Mucosa of stomach (tissue), 1 donor: ENCODE results near the gene EARS2.
"Not testable (repeated sequence)": the region's sequence is repeated elsewhere in the genome, so short reads cannot be mapped to it uniquely, and the experiment has no call there.

Experiments used
- H3K27me3 ChIP-seq: one replicate; pipeline ENCODE4 v1.7.0; 2013; ENCODE audit warnings: mild to moderate bottlenecking, low read length; ENCODE audit not compliant: control insufficient read depth, insufficient read depth
- H3K36me3 ChIP-seq: one replicate; pipeline ENCODE4 v1.7.0; 2013; ENCODE audit warnings: low read length; ENCODE audit not compliant: control insufficient read depth, insufficient read depth
- H3K4me1 ChIP-seq: one replicate; pipeline ENCODE4 v1.7.0; 2013; ENCODE audit warnings: mild to moderate bottlenecking, low read length; ENCODE audit not compliant: control insufficient read depth, insufficient read depth
- H3K4me3 ChIP-seq: one replicate; pipeline ENCODE4 v1.7.0; 2013; ENCODE audit warnings: low read length
- H3K9ac ChIP-seq: one replicate; pipeline ENCODE4 v1.7.0; 2013; ENCODE audit warnings: mild to moderate bottlenecking, low read length, moderate library complexity
- H3K9me3 ChIP-seq: one replicate; pipeline ENCODE4 v1.7.0; 2013; ENCODE audit warnings: mild to moderate bottlenecking, low read length, moderate library complexity; ENCODE audit not compliant: control insufficient read depth
- donor health status: Pancreatic carcinoma.

EARS2 gene

DNA sequence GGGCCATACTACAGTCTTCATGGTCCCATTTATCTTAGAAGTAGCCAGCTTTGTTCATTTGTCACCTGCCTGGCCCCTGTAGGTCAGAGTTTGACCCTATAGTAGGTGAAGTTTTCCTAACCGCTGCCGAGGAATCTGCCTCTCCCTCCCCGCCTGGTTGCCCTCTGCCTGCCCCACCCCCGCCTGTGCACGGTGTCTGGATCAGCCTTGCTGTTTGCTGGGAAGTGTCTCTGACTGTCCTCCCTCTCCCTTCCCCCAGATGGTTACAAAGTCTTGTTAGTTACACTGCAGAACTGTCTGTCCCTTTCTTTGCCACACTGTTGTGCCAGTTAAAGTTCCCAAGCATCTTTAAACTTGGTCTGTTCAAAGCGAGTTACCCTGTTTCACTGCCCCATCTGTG lies 6.0 kb upstream of the EARS2 start:
- no peaks in the 10 kb centered on the region for H3K9me3 ChIP-seq
- H3K9ac ChIP-seq: no peak overlapping the region
- peaks cover 14% of the 10 kb centered on the region for H3K36me3 ChIP-seq
- no peaks in the 10 kb centered on the region for H3K27me3 ChIP-seq
- peaks cover 5% of the 10 kb centered on the region for H3K4me1 ChIP-seq
- no peak overlapping the region for H3K4me3 ChIP-seq

DNA sequence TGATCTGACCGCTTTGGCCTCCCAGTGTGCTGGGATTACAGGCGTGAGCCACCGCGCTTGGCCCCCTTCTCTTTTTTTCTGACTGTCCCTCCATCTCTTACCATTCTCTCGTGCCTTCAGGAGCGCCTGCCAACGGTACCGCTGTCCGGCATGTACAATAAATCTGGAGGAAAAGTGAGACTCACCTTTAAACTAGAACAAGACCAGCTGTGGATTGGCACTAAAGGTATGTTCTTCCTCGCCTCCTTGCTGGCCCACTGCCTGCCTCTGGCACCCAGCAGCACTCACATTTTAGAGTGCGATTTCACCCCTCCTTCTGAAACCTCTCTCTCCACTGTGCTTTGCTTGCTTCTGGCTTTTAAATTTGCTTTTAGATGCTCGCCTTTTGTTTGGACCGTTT lies 5.4 kb upstream of the EARS2 start:
- peaks cover 5% of the 10 kb centered on the region for H3K4me1 ChIP-seq
- no peaks in the 10 kb centered on the region for H3K27me3 ChIP-seq
- H3K9me3 ChIP-seq: no peaks in the 10 kb centered on the region
- H3K4me3 ChIP-seq: no peak overlapping the region
- H3K36me3 ChIP-seq: peaks cover 14% of the 10 kb centered on the region
- H3K9ac ChIP-seq: no peak overlapping the region

DNA sequence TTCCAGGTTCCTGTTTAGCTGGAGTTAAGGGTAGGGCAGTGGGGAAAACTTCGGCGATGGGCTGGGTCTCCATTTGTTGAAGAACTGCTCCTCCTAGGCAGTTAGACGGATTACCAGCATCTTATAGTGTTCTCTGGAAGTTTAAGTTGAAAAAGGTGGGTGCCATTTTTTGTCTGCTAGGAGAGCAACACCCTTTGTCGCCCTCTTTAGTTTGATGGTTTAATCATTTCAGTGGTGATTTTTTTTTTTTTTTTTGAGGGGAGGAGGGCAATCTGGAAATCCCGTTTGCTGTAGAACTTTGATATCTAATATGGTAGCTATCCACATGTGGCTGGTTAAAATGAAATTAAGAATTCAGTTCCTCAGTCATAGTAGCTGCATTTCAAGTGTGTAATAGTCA lies 4.4 kb upstream of the EARS2 start:
- Histone ChIP-seq H3K9ac (no peak overlapping the region), H3K9me3 (no peaks in the 10 kb centered on the region), H3K36me3 (peaks cover 14% of the 10 kb centered on the region), H3K27me3 (no peaks in the 10 kb centered on the region), H3K4me1 (peaks cover 10% of the 10 kb centered on the region), H3K4me3 (no peak overlapping the region)

DNA sequence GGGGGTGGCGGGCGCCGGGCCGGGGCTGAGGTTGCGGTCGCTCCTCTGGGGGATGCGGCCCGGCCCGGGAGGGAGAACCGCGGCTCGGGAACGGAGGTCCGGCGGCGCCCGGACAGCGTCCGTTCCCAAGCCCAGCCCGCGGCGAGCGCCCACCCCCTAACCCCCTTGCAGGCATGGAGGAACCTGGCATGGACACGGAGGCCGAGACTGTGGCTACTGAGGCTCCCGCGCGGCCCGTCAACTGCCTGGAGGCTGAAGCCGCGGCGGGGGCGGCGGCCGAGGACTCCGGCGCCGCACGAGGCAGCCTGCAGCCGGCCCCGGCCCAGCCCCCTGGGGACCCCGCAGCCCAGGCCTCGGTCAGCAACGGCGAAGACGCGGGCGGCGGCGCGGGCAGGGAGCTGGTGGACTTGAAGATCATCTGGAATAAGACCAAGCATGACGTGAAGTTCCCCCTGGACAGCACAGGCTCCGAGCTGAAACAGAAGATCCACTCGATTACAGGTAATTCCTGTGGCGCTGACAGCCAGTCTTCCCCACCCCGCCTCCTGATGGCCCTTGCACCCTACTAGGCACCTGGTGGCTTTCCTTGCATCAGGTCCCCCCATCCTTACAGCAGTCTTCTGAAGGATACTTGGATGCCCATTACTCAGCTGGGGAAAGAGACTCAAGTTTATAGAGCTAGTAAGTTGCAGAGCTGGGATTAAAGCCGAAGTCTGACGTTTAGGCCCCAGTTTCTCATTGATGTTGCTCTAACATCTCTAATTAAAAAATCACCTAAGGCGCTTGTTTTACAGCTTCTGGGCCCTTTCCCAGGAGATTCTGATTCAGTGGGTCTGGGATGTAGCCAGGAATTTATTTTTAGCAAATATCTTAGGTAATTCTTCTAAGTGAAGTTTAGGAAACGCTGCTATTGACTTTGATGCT lies 891 bp upstream of the EARS2 start:
- Histone ChIP-seq H3K36me3 (peaks cover 7% of the 10 kb centered on the region), H3K27me3 (no peaks in the 10 kb centered on the region), H3K9ac (peak overlapping the region; percentile 71), H3K9me3 (no peaks in the 10 kb centered on the region), H3K4me3 (peak overlapping the region; percentile 48), H3K4me1 (peaks cover 13% of the 10 kb centered on the region)

DNA sequence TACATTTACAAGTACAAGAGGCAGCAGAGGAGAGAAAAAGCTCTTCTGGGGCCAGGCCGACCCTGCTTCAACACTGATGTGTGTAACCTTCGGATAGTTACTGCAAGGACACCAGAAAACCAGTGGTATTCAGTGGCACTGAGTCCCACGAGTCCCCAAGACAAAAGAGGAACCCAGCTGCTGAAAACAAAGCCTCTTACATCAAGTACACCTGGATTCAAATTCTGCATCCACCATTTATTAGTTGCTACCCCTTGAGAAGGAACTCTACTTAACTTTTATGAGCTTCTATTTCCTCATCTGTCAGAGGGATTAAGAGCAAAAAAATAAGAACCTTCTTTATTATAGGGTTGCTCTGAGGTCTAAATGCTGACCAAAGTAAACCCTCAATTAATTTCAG lies 2.6 kb downstream of the EARS2 start:
- Histone ChIP-seq H3K4me3 (no peak overlapping the region), H3K4me1 (peaks cover 13% of the 10 kb centered on the region), H3K36me3 (no peaks in the 10 kb centered on the region), H3K9ac (no peak overlapping the region), H3K27me3 (no peaks in the 10 kb centered on the region), H3K9me3 (no peaks in the 10 kb centered on the region)

DNA sequence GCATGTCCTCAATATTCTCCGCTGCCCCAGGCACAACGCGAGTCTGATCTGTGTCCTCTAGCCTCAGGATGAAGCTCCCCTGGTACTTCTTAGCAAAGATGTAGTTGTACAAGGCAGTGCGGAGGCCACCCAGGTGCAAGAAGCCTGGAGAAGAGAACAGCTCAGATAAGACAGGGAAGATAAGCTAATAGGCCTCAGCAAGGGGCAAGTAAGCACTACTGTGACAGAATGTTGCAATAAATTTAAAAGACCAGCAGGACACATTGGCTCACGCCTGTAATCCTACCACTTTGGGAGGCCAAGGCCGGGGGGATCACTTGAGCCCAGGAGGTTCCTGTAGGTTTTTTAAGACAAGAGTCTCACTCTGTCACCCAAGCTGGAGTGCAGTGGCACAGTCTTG lies 5.0 kb downstream of the EARS2 start:
- Histone ChIP-seq H3K9me3 (no peaks in the 10 kb centered on the region), H3K4me1 (peaks cover 8% of the 10 kb centered on the region), H3K4me3 (no peak overlapping the region), H3K9ac (no peak overlapping the region), H3K27me3 (no peaks in the 10 kb centered on the region), H3K36me3 (peaks cover 7% of the 10 kb centered on the region)

DNA sequence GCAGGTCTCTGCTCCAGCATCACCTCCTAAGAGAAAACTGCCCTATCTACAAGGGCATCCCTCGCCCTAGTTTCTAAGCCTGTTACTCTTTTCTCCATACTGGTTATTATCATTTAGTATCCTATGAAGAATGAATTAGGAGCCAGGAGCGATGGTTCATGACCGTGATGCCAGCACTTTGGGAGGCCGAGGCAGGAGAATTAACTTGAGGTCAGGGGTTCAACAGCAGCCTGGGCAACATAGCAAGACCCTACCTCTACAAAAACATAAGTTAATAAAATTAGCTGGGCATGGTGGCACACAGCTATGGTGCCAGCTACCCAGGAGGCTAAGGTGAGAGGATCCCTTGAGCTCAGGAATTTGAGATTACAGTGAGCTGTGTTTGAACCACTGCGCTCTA lies 7.2 kb downstream of the EARS2 start:
- H3K4me3 ChIP-seq: no peak overlapping the region
- peaks cover 15% of the 10 kb centered on the region for H3K36me3 ChIP-seq
- H3K27me3 ChIP-seq: no peaks in the 10 kb centered on the region
- H3K9me3 ChIP-seq: no peaks in the 10 kb centered on the region
- H3K9ac ChIP-seq: no peak overlapping the region
- no peaks in the 10 kb centered on the region for H3K4me1 ChIP-seq

DNA sequence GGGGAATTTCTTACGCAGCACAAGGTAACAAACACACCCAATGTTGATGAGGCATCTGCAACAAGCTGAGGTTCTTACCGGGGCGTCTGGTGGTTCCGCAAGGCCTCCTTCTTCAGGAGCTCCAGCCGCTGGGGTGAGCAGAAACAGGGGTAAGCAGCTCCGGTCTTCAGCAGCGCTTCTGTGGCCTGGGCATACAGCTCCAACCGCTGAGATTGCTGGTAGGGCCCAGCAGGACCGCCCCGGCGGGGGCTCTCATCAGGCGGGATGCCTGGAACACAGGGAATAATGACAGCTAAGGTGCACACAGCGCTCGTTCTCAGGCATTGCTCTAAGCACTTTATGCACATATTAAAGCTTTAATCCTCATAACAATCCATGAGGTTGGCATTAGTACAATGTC lies 12.7 kb downstream of the EARS2 start:
- Histone ChIP-seq H3K4me3 (no peak overlapping the region), H3K9ac (no peak overlapping the region), H3K27me3 (no peaks in the 10 kb centered on the region), H3K9me3 (no peaks in the 10 kb centered on the region), H3K36me3 (peaks cover 15% of the 10 kb centered on the region), H3K4me1 (no peaks in the 10 kb centered on the region)

DNA sequence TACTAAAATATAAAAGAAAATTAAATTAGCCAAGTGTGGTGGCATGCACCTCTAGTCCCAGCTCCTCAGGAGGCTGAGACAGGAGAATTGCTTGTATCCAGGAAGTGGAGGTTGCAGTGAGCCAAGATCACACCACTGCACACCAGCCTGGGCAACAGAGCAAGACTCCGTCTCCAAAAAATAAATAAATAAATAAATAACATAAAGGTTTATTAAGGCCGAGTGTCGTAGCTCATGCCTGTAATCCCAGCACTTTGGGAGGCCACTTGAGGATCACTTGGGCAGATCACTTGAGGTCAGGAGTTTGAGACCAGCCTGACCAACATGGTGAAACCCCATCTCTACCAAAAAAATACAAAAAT lies 16.4 kb downstream of the EARS2 start:
- not testable (repeated sequence) for H3K9me3 ChIP-seq, H3K27me3 ChIP-seq, H3K9ac ChIP-seq, H3K4me3 ChIP-seq, H3K36me3 ChIP-seq, H3K4me1 ChIP-seq

DNA sequence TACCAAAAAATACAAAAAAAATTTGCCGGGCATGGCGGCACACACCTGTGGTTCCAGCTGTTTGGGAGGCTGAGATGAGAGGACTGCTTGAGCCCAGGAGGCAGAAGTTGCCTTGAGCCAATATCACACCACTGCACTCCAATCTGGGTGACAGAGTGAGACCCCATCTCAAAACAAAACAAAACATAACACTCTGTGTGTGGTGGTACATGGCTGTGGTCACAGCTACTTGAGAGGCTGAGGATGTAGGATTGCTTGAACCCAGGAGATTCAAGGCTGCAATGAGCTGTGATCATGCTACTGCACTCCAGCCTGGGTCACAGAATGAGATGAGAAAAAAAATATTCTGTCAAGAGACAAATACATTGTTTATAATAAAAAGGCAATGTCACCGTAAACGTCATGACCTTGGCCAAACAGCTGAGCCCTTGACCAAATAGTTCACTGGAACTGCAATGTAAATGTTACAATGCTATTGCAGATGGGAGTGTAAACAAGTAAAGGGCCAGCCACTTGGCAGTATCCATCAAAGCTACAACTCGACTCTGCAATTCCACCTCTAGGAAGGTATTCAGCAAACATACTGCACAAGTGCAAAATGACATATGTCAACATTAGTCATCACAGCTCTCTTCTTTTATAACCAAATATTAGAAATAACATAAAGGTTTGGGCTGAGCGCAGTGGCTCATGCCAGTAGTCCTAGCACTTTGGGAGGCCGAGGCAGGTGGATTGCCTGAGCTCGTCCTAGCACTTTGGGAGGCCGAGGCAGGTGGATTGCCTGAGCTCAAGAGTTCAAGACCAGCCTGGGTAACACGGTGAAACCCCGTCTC lies 16.9 kb downstream of the EARS2 start:
- Histone ChIP-seq H3K9ac (no peak overlapping the region), H3K9me3 (no peaks in the 10 kb centered on the region), H3K27me3 (no peaks in the 10 kb centered on the region), H3K4me1 (no peaks in the 10 kb centered on the region), H3K4me3 (no peak overlapping the region), H3K36me3 (peaks cover under 1% of the 10 kb centered on the region)

DNA sequence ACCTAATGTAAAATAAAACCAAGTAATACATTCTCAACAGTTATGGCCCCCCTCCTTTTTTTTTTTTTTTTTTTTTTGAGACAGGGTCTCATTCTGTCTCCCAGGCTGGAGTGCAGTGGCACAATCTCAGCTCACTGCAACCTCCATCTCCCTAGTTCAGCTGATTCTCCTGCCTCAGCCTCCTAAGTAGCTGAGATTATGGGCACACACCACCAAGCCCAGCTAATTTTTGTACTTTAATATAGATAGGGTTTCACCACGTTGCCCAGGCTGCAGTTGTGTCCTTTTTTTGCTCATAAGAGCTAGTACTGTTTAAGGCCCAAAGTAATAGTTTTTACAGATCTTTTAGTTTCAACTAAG lies 18.3 kb downstream of the EARS2 start:
- Histone ChIP-seq H3K4me1 (no peaks in the 10 kb centered on the region), H3K27me3 (no peaks in the 10 kb centered on the region), H3K9ac (no peak overlapping the region), H3K9me3 (no peaks in the 10 kb centered on the region), H3K4me3 (no peak overlapping the region), H3K36me3 (no peaks in the 10 kb centered on the region)

DNA sequence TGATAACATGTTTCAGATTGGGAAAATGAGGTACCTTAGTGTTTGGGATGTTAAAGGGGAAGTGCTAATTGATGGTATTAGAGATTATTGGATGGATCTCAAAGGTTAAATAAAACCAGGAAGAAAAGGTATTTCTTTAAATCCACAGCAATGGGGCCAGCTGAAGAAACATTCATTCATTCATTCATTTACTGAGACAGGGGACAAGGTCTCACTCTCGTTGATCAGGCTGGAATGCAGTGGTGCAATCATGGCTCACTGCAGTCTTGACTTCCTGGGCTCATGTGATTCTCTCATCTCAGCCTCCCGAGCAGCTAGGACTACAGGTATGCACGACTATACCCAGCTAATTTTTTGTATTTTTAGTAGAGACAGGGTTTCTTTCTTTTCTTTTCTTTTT lies 19.8 kb downstream of the EARS2 start:
- no peaks in the 10 kb centered on the region for H3K27me3 ChIP-seq
- H3K4me1 ChIP-seq: no peaks in the 10 kb centered on the region
- no peaks in the 10 kb centered on the region for H3K9me3 ChIP-seq
- H3K36me3 ChIP-seq: no peaks in the 10 kb centered on the region
- H3K4me3 ChIP-seq: no peak overlapping the region
- no peak overlapping the region for H3K9ac ChIP-seq
